Smooth muscle cell (in vitro differentiated cells): ENCODE data around the gene LPIN1. TPM values are rescaled to one million over a fixed set of nuclear protein-coding genes. Genes with fewer than 3 reads are reported as not detected.
A peak's percentile ranks its signal among the peaks of the same experiment; 100 is the strongest.

Source experiments
- DNase-seq: peaks from one replicate; lab custom pipeline; 2025; ENCODE audit not compliant: unreplicated experiment; lab: John Stamatoyannopoulos, UW
- H2AFZ ChIP-seq: fragments of 200-600 bp; sonication (generic); 2 replicates; pipeline ENCODE4 v1.6.0; 2016; ENCODE audit warnings: antibody characterized with exemption, low read depth, mild to moderate bottlenecking
- H3F3A ChIP-seq: fragments of 200-600 bp; sonication (generic); 2 replicates; pipeline ENCODE4 v1.6.0; 2017; ENCODE audit warnings: antibody characterized with exemption, low read depth
- H3K27ac ChIP-seq: fragments of 200-600 bp; sonication (generic); 2 replicates; pipeline ENCODE4 v1.5.1; 2016; ENCODE audit warnings: low read depth, mild to moderate bottlenecking
- H3K27me3 ChIP-seq: fragments of 200-600 bp; sonication (generic); 2 replicates; pipeline ENCODE4 v1.6.1; 2016; ENCODE audit warnings: low read depth, mild to moderate bottlenecking
- H3K36me3 ChIP-seq: fragments of 200-600 bp; sonication (generic); 2 replicates; pipeline ENCODE4 v1.5.1; 2016; ENCODE audit warnings: low read depth
- H3K4me1 ChIP-seq: fragments of 200-600 bp; sonication (generic); 2 replicates; pipeline ENCODE4 v1.5.1; 2016; ENCODE audit warnings: low read depth
- H3K4me2 ChIP-seq: fragments of 200-600 bp; sonication (generic); 2 replicates; pipeline ENCODE4 v1.6.0; 2016; ENCODE audit warnings: mild to moderate bottlenecking
- H3K4me3 ChIP-seq: fragments of 200-600 bp; sonication (generic); 2 replicates; pipeline ENCODE4 v1.5.1; 2016; ENCODE audit warnings: mild to moderate bottlenecking
- H3K79me2 ChIP-seq: fragments of 200-600 bp; sonication (generic); 2 replicates; pipeline ENCODE4 v1.6.0; 2016; ENCODE audit warnings: low read depth, mild to moderate bottlenecking
- H3K9ac ChIP-seq: fragments of 200-600 bp; sonication (generic); 2 replicates; pipeline ENCODE4 v1.6.0; 2016; ENCODE audit warnings: low read depth
- H3K9me3 ChIP-seq: fragments of 200-600 bp; sonication (generic); replicated peaks from 2 replicates; pipeline ENCODE4 v1.5.1; 2016; ENCODE audit warnings: low read depth
- H4K20me1 ChIP-seq: fragments of 200-600 bp; sonication (generic); 2 replicates; pipeline ENCODE4 v1.6.0; 2016; ENCODE audit warnings: low read depth
- WGBS: methylation state at CpG from one replicate; pipeline ENCODE4 v1.1.7; 2016; ENCODE audit warnings: low lambda C conversion rate; 5-methylcytosine and 5-hydroxymethylcytosine counted together
- polyA plus RNA-seq: library from polyadenylated mRNA; unstranded; fragments of >200 nt; fragmentation: Nextera tagmentation; extraction: Ambion mirVana; gene quantifications from 2 replicates; pipeline ENCODE4 v1.2.1, GENCODE V29; 2016
- total RNA-seq: library from RNA; depleted of rRNA; stranded (reverse); fragments of >200 nt; gene quantifications from 2 replicates; pipeline ENCODE4 v1.2.3, GENCODE V29; 2014
- TF ChIP-seq, protein P1 (sequence below): fragments of 200-600 bp; sonication (generic); IDR thresholded peaks from 2 replicates; pipeline ENCODE4 v1.5.1; 2017; ENCODE audit warnings: borderline replicate concordance, mild to moderate bottlenecking, antibody characterized with exemption; ENCODE audit not compliant: insufficient read depth, poor library complexity, severe bottlenecking

Gene LPIN1
- total and polyA plus RNA-seq, 2 experiments from 2014 or later, result 13.8 to 17.9 TPM

DNA sequence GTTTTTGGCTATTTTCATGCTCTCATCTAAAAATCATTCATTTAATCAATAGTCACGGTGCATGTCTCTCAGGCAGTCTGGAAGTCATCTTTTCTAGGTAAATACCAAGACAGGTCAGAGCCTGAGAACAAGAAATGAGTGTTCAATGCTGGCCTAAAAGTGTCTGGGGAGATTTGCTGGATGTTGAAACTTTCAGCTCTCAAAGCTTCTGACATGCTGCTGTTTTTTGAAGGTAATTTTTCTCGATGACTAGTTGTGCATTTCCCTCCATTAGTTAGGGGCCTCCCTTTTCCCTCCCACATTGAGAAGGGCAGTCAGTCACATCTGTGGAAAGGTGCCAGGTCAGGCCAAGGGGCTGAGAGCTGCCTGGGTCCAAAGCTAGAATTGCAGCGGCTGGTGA is 115.6 kb downstream of the LPIN1 start:
- no peak for DNase-seq
- Histone ChIP-seq H3K4me3 (no peak overlapping the region), H3K27ac (no peak overlapping the region), H3K9ac (no peak overlapping the region), H3K9me3 (no peaks in the 10 kb centered on the region), H2AFZ (no peak overlapping the region), H3K4me1 (no peaks in the 10 kb centered on the region), H3K36me3 (no peaks in the 10 kb centered on the region), H4K20me1 (no peaks in the 10 kb centered on the region), H3K79me2 (no peaks in the 10 kb centered on the region), H3K4me2 (no peak overlapping the region), H3F3A (no peaks in the 10 kb centered on the region), H3K27me3 (no peaks in the 10 kb centered on the region)
- 87% methylated on average over 3 of the region's 3 CpGs for WGBS
- TF ChIP-seq, protein P1, sequence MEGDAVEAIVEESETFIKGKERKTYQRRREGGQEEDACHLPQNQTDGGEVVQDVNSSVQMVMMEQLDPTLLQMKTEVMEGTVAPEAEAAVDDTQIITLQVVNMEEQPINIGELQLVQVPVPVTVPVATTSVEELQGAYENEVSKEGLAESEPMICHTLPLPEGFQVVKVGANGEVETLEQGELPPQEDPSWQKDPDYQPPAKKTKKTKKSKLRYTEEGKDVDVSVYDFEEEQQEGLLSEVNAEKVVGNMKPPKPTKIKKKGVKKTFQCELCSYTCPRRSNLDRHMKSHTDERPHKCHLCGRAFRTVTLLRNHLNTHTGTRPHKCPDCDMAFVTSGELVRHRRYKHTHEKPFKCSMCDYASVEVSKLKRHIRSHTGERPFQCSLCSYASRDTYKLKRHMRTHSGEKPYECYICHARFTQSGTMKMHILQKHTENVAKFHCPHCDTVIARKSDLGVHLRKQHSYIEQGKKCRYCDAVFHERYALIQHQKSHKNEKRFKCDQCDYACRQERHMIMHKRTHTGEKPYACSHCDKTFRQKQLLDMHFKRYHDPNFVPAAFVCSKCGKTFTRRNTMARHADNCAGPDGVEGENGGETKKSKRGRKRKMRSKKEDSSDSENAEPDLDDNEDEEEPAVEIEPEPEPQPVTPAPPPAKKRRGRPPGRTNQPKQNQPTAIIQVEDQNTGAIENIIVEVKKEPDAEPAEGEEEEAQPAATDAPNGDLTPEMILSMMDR, result no peak

DNA sequence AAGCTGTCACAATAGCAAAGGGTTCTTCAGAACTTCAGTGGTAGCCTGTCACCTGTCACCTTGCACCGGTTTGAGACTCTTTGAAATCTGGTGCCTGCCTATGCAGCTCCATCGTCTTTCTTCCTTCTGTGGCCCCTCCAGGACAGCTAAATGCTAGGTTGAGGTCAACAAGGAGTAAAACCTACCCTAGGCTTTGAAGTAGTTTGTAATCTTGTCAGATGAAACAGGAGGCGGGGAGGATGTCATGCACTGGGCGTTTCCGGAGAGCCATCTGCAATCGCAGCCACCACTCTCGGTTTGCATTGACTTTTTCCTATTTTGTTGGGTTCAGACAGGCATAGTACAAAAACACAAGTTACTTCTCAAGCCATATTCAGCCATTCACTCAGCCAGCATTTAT is 116.7 kb downstream of the LPIN1 start:
- Histone ChIP-seq H3K27ac (no peak overlapping the region), H4K20me1 (no peaks in the 10 kb centered on the region), H3K9ac (no peak overlapping the region), H3F3A (no peaks in the 10 kb centered on the region), H3K9me3 (no peaks in the 10 kb centered on the region), H2AFZ (no peak overlapping the region), H3K27me3 (no peaks in the 10 kb centered on the region), H3K4me2 (no peak overlapping the region), H3K4me3 (no peak overlapping the region), H3K36me3 (no peaks in the 10 kb centered on the region), H3K4me1 (no peaks in the 10 kb centered on the region), H3K79me2 (no peaks in the 10 kb centered on the region)
- TF ChIP-seq, protein P1, result no peak
- 95% methylated on average over 7 of the region's 7 CpGs for WGBS
- no peak for DNase-seq

DNA sequence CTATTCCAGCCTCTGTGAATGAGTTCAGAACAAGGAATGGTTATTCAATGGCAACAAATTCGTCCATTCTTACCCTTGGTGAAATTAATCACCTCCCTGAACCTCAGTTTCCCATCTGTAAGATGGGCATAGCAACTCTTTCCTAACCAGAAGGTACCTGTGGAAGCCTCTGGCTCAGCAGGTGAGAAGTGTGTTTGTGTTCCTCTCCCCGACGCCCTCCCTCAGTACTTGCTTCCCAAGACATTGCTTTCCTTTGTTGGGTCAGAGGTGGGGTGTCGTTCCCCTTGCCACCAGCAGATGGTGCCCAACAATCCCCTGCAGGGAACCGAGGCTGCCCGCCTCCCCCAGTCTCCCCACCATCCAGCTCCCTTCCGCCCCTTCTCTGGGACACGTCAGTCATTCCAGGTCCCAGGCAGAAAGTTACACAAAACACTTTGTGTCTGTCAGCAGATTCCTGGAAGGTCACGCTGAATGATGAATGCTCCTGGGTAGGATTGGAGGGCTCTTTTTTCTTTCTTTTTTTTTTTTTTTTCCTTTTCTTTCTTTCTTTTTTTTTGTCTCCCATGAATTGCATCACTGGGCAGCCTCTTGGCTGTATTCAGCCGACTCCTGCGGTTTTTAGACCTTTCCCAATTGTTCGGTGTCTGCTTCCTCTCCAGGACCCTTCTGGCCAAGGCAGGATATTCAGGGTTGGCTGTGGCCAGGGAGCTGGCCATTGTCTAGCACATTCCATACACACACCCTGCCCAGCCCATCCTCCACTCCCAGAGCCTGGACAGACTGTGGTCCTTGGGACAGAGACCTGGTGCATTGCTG is 117.3 kb downstream of the LPIN1 start:
- Histone ChIP-seq H3K4me3 (peak overlapping the region; percentile 28), H3K79me2 (no peaks in the 10 kb centered on the region), H3K27ac (no peak overlapping the region), H3F3A (no peaks in the 10 kb centered on the region), H3K4me2 (peak overlapping the region; percentile 73), H3K27me3 (no peaks in the 10 kb centered on the region), H4K20me1 (no peaks in the 10 kb centered on the region), H3K4me1 (no peaks in the 10 kb centered on the region), H2AFZ (no peak overlapping the region), H3K36me3 (no peaks in the 10 kb centered on the region), H3K9ac (no peak overlapping the region), H3K9me3 (no peaks in the 10 kb centered on the region)
- 20% methylated on average over 12 of the region's 12 CpGs for WGBS
- DNase-seq, result peak; percentile 24
- TF ChIP-seq, protein P1, result peak; percentile 94

DNA sequence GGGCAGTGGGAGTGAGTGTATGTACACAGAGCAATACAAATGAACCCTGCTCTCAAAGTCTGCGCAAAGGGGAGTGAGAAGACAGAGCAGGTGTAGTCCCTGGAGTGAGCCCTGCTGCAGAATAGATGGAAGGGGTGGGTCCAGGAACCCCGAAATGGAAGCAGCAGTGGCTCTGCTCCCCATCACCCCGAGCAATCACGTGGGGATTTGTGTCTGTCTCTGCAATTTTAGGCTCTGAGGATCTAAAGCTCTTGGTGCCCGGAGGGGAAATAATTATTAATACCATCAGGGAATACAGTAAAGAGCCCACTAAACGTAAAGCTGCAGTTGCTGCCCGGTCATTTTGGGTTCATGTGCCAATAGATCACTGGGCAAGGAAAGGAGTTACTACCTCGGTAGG is 118.3 kb downstream of the LPIN1 start:
- Histone ChIP-seq H3K27me3 (no peaks in the 10 kb centered on the region), H3K9ac (no peak overlapping the region), H3K9me3 (no peaks in the 10 kb centered on the region), H3K27ac (no peak overlapping the region), H4K20me1 (no peaks in the 10 kb centered on the region), H3K79me2 (no peaks in the 10 kb centered on the region), H3K4me2 (no peak overlapping the region), H3K36me3 (no peaks in the 10 kb centered on the region), H2AFZ (no peak overlapping the region), H3K4me3 (no peak overlapping the region), H3K4me1 (no peaks in the 10 kb centered on the region), H3F3A (no peaks in the 10 kb centered on the region)
- TF ChIP-seq, protein P1, result no peak
- WGBS, result 97% methylated on average over 8 of the region's 8 CpGs
- no peak for DNase-seq
